ENCODE data around the gene HABP4.
"Not testable (repeated sequence)": the region's sequence is repeated elsewhere in the genome, so short reads cannot be mapped to it uniquely, and the experiment has no call there.

The HABP4 gene

DNA sequence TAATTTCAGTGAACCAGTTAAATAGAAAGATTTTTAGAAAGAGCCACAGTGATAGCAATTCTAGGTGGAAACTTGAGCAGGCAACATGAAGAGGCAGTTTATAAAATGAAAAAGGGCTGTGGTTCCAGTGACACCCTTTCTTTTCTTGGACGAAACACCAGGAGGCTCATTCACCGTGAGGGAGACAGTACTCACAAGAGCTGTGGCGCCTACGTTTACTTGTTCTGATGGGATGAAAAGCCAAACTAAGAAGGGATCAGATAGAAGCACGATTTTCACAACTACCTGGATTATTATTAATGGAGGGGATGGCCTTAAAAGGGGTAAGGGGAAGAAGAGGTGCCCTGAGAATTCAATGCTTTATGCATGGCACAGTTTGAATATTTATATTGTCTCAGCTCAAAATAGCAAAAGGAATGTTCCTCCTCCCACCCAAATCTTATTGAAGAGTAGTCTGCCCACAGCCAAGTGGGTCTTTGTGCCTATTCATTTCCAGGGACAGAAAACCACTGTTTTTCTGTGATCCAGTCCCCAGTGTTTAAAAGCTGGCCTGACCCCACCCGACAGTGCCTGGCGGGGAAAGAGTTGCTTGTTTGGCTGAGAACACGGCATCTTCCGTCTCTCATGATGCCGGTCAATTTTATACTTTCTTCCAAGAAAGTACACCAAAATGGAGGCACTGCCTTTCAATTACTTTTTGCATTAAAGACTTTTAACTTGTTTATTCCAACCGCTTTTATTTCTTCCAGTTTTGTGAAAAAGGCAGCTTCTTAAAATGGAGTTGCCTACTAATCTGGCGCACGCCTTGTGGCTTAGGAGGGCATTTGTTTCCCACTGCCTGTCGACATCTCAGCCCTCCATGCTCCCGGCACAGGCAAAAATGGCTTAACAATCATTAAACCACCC is 51.9 kb downstream of the HABP4 start:
- no peak for DNase-seq

DNA sequence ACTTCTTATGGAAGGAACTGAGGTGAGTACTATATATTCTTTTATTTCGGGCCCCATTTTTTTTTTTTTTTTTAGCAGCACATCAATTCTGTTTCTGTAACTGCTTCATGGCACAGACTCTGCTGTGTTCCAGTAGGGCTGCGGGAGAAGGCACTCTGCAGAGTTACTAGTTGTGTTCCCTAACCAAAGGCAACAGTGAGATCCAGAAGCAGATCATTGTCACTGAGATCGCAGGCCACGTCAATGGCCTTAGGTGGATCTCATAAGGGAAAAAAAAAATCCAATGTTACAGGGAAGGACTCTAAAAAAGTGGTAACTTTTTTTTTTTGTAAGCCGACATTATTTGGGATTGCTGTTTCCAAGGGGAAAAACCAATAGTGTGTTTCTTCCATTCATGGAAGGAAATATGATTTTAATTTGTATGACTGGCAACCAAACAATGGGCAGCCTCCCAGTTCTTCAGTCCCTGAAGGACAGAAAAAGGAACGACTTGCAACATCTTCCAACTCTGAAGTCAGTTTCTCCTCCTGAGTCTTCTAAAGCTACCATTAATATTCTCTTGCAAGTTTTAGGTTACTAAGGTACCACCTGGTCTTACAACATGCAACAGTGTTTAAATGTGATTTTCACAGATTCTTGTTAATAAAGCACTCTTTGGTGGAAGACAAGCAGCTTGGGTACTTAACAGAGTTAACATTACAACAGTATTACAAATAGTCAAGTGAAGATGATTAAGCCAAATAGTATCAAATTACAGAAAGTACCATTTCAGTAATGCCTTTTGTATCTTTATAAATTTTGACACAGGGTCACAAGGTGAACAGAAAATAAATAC is 52.8 kb downstream of the HABP4 start:
- DNase-seq = no peak

- DNase-seq = not testable (repeated sequence)
These were observed 53.4 kb downstream of the HABP4 start for GRCh38 chr9:96503374-96503748.

- DNase-seq = no peak
These were observed 53.9 kb downstream of the HABP4 start for GRCh38 chr9:96503918-96504317.

DNA sequence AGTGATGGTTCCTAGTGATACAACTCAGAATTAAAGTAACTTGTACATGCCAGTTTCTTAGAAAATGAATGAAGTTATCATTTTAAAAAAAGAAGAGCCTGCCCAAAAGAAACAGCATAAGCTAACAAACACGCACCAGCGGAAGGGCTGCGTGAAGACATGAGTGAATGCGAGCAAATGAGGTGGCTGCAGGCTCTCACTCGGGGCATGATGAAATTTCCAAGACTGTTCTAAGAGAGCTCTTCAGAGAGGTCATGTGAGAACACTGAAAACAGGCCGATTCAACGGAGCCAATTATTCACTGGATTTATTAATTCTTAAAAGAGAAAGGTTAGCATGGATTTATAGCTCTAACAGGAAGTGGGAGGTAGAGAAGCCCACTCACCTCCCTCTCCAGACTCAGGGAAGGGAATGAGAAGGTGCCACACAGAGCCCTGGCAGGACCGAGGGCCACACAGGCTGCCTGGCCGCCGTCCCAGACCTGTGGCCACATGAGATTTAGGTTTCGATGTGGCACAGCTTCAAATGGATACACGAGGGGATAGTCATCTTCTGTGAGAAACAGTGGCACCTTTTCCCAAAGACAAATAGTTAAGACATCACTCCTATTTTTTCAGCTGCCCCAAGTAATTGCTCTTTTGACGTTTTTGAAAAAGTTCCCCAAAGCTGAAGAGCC is 55.5 kb downstream of the HABP4 start:
- no peak for DNase-seq

DNA sequence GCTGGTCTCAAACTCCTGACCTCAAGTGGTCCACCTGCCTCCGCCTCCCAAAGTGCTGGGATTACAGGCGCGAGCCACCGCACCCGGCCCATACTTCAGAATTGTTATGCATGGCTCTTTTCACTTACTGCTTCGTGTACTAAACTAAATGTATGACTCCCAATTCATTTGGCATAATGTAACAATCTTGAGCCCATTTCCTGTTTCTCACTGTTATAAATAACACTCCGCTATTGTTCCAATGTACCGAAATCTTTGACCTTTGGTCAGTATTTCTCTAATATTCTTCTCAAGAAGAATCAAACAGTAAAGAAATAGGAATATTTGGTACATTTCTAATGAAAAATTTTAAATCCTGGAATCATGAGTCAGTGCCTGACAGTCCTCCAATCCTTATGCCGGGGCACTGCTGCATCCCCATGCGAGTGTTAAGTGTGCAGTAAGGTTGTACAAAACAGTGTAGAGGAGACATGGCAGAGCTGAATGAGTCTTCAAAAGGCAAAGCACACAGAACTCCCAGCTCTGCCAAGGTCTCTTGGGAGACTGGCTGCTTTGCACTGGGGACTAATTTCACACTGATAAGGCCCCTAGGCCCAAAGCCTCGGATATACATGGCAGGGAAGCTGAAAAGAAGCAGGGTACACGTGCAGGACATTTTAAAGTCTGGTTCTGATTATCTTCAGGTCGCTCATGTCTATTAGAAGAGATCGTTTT is 58.4 kb downstream of the HABP4 start:
- no peak for DNase-seq

DNA sequence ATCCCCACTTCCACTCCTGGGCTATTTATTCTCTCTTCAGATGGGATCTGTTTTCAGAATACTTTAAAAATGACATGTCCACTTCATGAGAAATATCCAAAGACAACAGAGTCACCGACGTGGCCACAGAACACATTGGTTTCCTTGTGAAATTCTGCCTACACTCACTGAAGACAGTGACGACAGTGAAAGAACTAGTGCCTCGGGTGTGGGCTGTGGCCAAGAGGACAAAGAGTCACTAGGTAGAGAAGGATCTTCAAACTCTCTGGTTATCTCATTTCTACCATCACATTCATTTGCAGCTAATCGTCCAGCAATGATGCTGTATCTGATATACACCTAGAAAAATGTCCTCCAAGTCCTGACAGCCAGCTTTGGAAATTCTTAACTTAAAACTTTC is 59.1 kb downstream of the HABP4 start:
- no peak for DNase-seq

- no peak for DNase-seq
These were observed 59.9 kb downstream of the HABP4 start for GRCh38 chr9:96509848-96510247.

DNA sequence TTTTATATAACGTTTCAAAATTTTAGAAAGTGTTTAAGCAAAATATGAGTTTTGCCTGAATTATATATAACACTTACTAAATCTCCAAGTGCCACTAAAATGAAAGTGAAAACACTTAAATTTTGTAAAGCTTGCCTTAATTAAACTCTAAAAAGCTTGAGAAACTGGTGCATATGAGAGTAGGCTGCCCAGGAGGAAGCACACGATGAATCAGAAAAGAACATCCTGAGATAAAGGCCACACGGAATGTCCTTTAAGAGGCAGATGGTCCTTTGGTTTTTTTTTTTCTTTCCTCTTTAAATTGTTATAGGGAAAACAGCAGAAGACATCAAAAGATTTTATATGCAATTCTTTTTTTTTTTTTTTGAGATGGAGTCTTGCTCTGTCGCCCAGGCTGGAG is 60.3 kb downstream of the HABP4 start:
- no peak for DNase-seq

DNA sequence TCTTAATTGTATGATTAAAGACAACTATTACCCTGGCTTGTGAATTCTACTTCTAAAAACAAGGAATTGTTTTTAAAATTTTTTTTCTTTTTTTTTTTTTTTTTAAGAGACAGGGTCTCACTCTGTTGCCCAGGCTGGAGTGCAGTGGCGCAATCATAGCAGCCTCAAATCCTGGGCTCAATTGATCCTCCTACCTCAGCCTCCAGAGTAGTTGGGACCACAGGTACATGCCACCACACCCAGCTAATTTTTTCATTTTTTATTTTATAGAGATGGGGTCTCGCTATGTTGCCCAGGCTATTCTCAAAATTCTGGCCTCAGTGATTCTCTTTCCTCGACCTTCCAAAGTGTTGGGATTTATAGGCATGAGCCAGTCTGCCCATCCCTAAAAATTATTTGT is 62.3 kb downstream of the HABP4 start:
- DNase-seq = no peak

- no peak for DNase-seq
These were observed 63.7 kb downstream of the HABP4 start for GRCh38 chr9:96513622-96514021.

DNA sequence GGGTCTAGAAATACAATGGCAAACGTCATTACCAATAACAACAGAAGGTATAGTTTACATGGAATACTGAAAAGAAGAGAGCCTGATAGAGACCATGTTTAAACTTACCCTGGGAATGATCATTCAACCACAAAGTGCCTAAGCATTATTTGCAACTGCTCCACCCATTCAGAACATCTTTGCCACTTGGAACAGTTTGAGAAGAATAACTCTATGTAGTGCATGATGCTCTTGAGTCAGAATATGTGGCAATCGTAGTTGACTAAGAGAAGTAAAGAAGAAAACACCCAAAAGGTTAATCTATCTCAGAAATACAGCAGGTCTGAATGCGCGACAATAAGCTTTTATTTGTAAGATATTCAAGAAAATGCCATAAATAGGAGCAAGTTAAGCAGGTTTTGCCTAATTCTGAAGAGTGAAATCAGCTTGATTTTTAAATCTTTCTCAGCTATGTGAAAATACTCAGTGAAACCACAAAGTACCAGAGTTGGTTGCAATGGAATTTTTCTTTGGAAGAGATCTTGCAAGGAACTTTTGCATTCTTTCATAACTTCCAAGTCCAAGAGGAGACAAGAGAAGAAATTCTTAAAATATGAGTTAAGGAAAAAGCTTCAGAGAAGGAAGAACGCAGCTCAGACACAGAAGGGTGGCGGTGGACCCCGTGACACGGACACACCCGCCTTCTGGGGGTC is 64.3 kb downstream of the HABP4 start:
- DNase-seq = no peak

DNA sequence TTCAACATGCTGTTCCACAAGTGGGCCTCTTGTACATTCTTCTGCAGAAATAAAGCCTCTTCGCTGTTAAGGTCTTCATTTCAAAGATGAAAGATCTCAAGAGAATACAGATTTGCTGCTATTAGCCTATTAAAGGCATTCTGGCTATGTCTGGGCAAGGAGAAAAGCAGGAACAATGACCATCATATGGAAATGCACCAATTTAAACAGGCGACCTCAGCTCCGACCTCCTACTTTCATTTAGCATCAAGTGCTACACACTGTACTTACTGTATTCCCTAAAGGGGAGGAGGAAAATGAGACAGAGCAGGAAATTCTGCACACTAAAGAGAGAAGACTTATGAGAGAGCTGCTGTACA is 64.8 kb downstream of the HABP4 start:
- no peak for DNase-seq

DNA sequence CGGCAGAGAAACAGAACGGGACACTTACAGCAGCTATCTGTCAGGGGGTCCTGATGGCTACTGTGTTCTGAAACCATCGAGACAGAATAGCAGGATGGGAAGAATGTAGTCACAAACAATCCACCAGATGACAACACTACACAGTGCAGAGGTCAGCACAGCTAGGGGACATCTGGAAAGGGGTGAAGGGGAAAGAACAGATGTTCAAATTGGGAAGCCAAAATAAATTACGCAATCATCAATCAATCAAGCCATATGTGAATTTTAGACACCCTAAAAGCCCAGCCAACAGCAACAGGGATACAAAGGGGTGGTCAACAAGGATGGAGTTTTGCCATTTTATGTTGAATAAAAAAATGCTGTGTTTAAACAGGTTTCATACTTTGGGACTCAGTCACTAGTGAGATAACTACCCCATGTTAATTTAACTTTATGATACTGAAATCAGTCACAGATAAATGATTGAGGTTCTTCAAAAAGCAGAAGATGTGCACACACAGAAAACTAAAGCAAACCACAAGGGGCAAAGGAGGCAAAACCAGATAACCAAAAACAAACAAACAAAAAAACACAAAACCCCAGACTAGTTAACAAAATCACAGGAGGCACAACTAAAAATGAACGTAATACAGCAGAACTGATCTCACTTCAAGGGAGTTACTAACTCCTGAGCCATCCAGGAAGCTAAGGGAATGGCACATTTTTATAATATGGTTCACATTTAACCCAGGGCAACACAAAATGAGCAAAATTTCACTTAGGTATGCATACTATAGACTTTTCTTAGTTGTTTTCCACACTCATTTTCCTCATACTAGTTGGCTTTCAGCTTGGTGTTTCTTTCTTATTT is 65.9 kb downstream of the HABP4 start:
- DNase-seq = no peak

DNA sequence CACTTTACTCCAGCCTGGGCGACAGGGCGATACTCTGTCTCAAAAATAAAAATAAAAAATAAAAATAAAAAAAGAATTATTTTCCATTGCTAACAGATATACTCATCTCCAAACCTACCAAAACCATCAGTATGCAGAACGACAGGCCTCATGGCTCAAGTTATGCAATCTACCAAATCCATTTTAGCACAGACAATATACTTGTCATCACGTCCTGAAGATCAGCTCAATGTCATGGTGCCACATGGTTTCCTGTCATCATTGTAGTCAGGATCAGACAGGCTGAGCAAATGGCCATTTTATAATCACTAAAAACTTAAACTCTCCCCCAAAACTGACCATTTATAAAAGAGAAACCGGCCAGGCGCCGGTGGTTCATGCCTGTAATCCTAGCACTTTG is 69.1 kb downstream of the HABP4 start:
- DNase-seq = no peak

GRCh38 chr9:96519787-96520186 is 69.8 kb downstream of the HABP4 start:
- DNase-seq = no peak

DNA sequence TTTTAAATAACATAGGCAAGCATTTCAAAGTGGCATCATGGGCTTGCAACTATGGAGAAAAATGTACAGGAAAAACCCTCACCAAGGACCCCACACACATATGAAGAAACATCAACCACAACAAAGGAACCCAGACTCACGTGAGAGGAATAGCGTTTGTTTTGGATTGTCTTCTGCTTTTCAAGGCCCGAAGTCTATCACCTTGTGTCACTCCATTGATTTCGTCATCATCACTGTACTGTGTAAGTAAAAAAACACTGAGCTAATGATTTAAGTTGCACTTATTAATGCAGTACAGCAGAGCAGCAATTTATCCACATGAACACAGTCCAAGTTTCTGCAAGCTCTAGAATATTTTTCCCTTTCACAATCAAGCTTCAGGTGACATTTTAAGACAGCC is 72.4 kb downstream of the HABP4 start:
- DNase-seq = no peak

DNA sequence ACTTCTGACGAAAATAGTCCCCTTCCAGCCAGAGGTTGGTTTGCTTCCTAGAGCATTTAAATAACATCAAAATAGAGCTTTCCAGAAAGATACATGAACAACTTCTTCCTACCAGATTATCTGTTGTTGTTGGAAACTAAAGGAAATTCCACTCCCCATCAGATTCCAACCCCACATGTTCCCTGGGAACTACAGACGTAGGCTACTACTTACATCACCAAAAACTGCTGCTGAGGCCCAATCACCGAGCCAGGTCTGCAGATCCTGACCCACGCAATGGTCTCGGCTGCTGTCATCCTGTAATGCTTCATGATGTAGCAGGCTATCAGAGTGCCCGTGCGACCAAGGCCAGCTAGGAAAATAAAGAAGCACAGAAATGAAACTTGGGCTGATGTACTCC is 73.4 kb downstream of the HABP4 start:
- DNase-seq = no peak

- DNase-seq = no peak
These were observed 74.1 kb downstream of the HABP4 start for GRCh38 chr9:96524045-96524444.

DNA sequence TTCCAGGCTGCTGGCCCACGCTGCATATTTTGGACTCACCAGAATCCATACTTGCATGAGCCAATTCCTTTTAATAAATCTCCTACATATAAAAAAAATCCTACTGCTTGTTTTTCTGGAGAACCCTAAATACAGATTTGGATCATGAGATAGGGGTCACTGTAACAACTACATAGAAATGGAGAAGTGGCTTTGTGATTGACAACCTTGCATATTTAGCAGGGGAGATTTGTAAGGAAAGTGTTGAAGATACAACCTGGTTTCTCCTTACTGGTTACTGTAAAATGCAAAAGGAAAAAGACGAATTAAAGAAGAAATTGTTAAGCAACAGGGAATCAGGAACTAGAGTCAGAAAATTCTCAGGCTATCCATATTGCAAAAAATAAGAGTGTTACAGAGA is 74.8 kb downstream of the HABP4 start:
- no peak for DNase-seq

GRCh38 chr9:96532173-96532572 is 82.2 kb downstream of the HABP4 start:
- DNase-seq = no peak
